HUES6 (cell line): ENCODE results near the gene PIGP.

ENCODE experiments used
- H3K27ac ChIP-seq: 2 replicates; pipeline ENCODE4 v1.7.0; 2013; ENCODE audit warnings: low read depth, mild to moderate bottlenecking, low read length, inconsistent platforms
- H3K27me3 ChIP-seq: 2 replicates; pipeline ENCODE4 v1.6.1; 2013; ENCODE audit warnings: low read length; ENCODE audit not compliant: control insufficient read depth, insufficient read depth
- H3K36me3 ChIP-seq: 2 replicates; pipeline ENCODE4 v1.6.1; 2013; ENCODE audit warnings: low read length; ENCODE audit not compliant: control insufficient read depth, insufficient read depth
- H3K4me1 ChIP-seq: 2 replicates; pipeline ENCODE4 v1.6.1; 2013; ENCODE audit warnings: low read length; ENCODE audit not compliant: control insufficient read depth, insufficient read depth
- H3K4me3 ChIP-seq: 2 replicates; pipeline ENCODE4 v1.5.1; 2013; ENCODE audit warnings: low read depth, low read length
- H3K9ac ChIP-seq: one replicate; pipeline ENCODE4 v1.6.1; 2013; ENCODE audit warnings: mild to moderate bottlenecking, low read length
- H3K9me3 ChIP-seq: 2 replicates; pipeline ENCODE4 v1.6.1; 2013; ENCODE audit warnings: low read depth, low read length; ENCODE audit not compliant: control insufficient read depth, insufficient read depth

The PIGP gene

GRCh38 chr21:37017951-37018679, 54.8 kb downstream of the PIGP start:
- H3K4me1 ChIP-seq, result no peaks in the 10 kb centered on the region
- H3K27ac ChIP-seq, result no peak overlapping the region
- no peak overlapping the region for H3K4me3 ChIP-seq

More at GRCh38 chr21:37017951-37018679, 54.8 kb downstream of the PIGP start:
- no peaks in the 10 kb centered on the region for H3K36me3 ChIP-seq
- no peaks in the 10 kb centered on the region for H3K27me3 ChIP-seq
- H3K9me3 ChIP-seq, result no peaks in the 10 kb centered on the region
- no peak overlapping the region for H3K9ac ChIP-seq
